Endothelial cell of umbilical vein (primary cell): ENCODE results near the gene HSPA9.

Source experiments
- CTCF ChIP-seq, 2 donors: IDR thresholded peaks; 1 replicate in 1 of 2; 2 replicates in 1 of 2; pipeline ENCODE4 v1.5.1; 2011; ENCODE audit warnings: low read length in 2 of 2, mild to moderate bottlenecking in 2 of 2, moderate library complexity in 2 of 2, control low read depth in 1 of 2, inconsistent platforms in 1 of 2, low read depth in 1 of 2; ENCODE audit not compliant: insufficient read depth in 1 of 2; ENCODE audit errors: extremely low read depth in 1 of 2
- EZH2 ChIP-seq: IDR thresholded peaks from 2 replicates; pipeline ENCODE4 v1.6.1; 2012; ENCODE audit warnings: borderline replicate concordance, low read depth, mild to moderate bottlenecking, moderate library complexity, low read length, inconsistent platforms; ENCODE audit not compliant: severe bottlenecking
- POLR2A ChIP-seq: IDR thresholded peaks from 2 replicates; pipeline ENCODE4 v1.6.1; 2012; ENCODE audit warnings: low read depth, mild to moderate bottlenecking, control low read depth, low read length
- POLR2AphosphoS5 ChIP-seq: IDR thresholded peaks from 2 replicates; pipeline ENCODE4 v1.6.1; 2012; ENCODE audit warnings: low read depth, mild to moderate bottlenecking, control low read depth, low read length, moderate library complexity; ENCODE audit not compliant: insufficient read depth

- TF ChIP-seq POLR2AphosphoS5: no peak
- TF ChIP-seq CTCF (IDR thresholded peaks at IDR 0.05; ENCODE audit: extremely low read depth in 1 of 2, insufficient read depth in 1 of 2, low read depth in 1 of 2, low read length in 2 of 2): no peak
- TF ChIP-seq POLR2A: no peak
- no peak for TF ChIP-seq EZH2
Measured at GRCh38 chr5:138568061-138568824, 7.0 kb downstream of the HSPA9 start.
